ENCODE measurements around the gene SBNO2.
A peak's percentile ranks its signal among the peaks of the same experiment; 100 is the strongest.

SBNO2 gene

GRCh38 chr19:1108291-1109031, 65.6 kb downstream of the SBNO2 start:
- no peak for DNase-seq (ENCODE audit: low read depth in 1 of 2, low spot score in 1 of 2)

DNA sequence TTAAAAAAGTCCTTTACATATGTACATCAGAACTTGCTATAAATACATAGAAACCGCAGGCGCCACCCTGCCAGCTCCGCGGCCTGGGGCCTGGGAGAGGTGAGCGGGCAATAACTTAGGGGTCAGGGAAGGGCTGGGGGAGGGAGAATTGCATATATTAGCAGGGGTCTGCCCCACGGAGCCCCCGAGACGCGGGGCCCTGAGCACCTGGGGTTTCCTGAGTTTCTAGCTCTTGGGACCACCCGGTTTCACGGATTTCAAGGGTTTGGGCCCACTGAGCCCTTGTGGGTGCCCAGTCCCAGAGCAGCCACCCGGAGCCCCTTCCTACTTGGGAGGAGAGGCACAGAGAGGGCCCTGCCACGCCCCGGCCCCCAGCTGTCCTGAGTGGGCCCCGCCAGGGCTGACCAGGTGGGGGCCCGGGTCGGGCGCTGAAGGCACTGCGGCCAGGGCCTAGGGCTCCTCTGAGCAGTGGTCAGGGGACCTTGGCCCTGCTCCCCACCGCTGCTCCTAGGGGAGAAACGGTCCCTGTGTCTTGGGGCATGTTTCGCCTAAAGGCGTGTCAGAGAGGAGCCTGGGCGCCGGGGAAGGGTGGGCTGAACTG, 66.3 kb downstream of the SBNO2 start:
- DNase-seq (ENCODE audit: low read depth in 1 of 2, low spot score in 1 of 2) = no peak

GRCh38 chr19:1106841-1107660, 67.0 kb downstream of the SBNO2 start:
- no peak for DNase-seq (ENCODE audit: low read depth in 1 of 2, low spot score in 1 of 2)

DNA sequence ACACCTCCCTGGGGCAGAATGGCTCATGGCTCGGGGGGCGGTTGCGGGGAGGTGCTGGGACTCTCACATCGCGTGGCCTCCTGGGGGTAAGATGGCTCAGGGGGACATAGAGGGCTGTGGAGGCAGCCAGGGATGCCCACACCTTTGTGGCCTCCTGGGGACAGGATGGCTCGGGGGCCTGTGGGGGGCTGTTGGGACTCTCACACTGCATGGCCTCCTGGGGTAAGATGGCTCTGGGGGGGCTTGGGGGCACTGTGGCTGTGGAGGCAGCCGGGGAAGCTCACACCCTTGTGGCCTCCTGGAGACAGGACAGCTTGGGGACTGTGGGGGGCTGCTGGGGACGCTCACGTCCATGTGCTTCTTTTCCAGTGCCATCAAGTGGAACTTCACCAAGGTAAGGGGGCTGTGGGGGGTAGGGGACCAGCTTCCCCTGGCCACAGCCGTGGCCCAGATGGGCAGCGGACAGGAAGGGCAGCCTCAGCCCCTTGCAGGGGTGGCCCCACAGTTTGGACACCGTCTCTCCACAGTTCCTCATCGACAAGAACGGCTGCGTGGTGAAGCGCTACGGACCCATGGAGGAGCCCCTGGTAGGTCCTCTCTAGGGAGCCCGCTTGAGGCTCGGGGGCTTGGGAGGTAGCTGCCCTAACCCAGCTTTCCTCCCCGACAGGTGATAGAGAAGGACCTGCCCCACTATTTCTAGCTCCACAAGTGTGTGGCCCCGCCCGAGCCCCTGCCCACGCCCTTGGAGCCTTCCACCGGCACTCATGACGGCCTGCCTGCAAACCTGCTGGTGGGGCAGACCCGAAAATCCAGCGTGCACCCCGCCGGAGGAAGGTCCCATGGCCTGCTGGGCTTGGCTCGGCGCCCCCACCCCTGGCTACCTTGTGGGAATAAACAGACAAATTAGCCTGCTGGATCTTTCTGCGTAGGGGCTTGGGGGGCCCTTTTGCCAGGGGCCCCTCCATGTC, 67.9 kb downstream of the SBNO2 start:
- DNase-seq (ENCODE audit: low read depth in 1 of 2, low spot score in 1 of 2) = no peak

- no peak for DNase-seq (ENCODE audit: low read depth in 1 of 2, low spot score in 1 of 2)
These were observed 68.8 kb downstream of the SBNO2 start for GRCh38 chr19:1105008-1105872.

DNA sequence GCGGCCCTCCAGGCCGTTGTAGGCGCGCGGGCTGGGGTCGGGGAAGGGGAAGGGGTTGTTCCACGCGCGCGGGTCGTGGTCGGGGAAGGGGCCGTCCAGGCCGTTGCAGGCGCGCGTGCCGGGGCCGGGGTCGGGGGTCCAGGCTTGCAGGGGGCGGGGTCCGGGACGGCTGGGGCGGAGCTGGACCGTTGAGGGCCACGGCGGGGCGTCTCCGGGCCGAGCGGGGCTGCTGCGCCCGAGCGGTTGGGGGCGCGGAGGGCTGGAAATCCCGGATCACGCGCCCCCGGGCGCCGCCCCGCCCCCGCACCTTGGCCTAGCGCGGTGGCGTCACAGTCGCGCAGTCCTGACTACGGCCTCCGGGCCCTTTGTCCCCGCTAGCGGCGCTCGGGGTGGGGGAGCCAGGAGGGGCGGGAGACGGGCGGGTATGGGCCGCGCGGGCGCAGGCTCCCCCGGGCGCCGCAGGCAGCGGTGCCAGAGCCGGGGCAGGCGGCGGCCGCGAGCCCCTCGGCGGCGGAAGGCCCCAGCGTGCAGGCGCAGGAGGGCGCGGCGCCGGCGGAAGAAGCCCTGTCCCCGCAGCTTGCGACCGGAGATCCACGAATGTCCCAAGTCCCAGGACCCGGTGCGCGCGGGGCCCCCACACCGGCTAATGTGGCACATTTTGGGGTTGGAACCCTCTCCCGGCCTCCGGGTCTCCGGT, 69.6 kb downstream of the SBNO2 start:
- peak; percentile 56 to 61 for DNase-seq (ENCODE audit: low read depth in 1 of 2, low spot score in 1 of 2)

GRCh38 chr19:1103708-1104310, 70.3 kb downstream of the SBNO2 start, which contains the start of gene GPX4:
GPX4 (plus strand) TSS chr19:1103994; CDS start chr19:1104044, 50 bp downstream.
- peak; percentile 89 to 98 for DNase-seq (ENCODE audit: low read depth in 1 of 2, low spot score in 1 of 2)

DNA sequence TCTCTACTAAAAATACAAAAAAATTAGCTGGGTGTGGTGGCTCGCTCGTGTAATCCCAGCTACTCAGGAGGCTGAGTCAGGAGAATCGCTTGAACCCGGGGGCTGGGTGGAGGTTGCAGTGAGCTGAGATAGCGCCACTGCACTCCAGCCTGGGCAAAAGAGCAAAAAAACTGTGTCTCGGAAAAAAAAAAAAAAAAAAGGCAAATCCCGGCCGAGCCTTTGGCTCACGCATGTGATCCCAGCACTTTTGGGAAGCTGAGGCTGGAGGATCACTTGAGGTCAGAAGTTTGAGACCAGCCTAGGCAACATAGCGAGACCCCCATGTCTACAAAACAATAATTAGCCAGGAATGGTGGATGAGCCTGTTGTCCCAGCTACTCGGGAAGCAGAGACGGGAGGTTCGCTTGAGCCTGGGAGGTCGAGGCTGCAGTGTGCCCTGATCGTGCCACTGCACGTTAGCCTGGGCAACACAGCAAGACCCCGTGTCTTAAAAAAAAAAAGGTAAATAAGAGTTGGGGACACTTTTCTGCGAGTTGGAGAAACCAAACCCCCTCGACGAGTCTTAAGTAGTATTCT, 70.8 kb downstream of the SBNO2 start:
- DNase-seq (ENCODE audit: low read depth in 1 of 2, low spot score in 1 of 2) = no peak

GRCh38 chr19:1102407-1103131, 71.5 kb downstream of the SBNO2 start:
- DNase-seq (ENCODE audit: low read depth in 1 of 2, low spot score in 1 of 2) = no peak

DNA sequence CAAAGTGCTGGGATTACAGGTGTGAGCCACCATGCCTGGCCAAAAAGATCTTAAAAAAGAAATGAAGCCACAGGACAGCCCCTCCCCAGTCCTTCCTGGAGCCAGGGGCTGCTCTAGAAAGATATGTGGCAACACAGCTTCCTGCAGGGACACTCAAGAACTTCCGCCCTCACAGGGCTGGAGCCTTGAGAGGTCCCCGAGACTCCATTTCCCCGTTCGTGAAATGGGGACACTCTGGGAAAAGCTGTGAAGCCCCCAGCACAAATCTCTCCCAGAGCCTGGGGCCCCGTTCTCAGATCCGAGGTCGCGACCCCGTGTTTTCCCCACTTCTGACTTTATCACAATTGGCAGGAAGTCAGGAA, 72.8 kb downstream of the SBNO2 start:
- no peak for DNase-seq (ENCODE audit: low read depth in 1 of 2, low spot score in 1 of 2)

DNA sequence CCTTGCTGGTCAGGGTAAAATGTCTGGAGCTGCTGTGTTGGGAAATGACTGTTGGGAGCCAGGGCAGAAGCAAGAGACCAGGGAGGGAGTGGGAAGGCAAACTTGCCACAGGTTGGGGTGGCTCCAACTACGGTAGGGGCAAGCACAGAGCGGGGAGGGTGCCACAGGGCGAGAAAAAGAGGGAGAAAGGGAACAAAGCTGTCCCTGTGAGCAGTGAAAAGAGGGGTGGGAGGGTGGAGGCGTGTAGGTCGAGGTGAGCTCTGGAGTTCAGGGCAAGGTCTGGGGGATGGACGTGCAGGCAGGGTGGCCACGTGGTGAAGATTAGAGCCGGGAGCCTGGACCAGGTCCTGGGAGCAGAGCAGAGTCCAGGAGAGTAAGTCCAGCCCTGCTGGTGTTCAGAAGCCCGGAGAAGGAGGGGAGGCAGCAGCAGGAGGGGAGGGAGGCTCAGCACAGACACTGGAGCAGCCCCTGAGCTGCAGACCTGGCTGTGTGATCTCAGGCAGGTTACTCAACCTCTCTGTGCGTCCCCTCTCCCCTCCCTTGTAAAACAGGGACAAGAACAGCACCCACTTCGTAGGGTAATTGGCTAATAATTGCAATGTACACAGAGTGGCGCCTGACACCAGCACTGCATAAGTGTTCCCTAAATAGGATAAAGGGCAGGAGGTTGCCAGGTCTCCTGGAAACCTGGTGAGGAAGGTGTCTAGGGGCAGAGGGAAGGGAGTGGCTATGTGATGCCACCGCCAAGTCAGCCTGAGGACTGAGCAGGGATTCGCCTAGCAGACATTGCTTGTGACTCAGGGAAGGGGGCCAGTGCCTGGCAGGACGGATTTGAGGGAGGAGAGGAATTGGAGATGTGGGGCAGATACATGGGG, 75.7 kb downstream of the SBNO2 start:
- DNase-seq (ENCODE audit: low read depth in 1 of 2, low spot score in 1 of 2) = no peak

GRCh38 chr19:1097810-1098176, 76.3 kb downstream of the SBNO2 start:
- DNase-seq (ENCODE audit: low read depth in 1 of 2, low spot score in 1 of 2) = no peak

DNA sequence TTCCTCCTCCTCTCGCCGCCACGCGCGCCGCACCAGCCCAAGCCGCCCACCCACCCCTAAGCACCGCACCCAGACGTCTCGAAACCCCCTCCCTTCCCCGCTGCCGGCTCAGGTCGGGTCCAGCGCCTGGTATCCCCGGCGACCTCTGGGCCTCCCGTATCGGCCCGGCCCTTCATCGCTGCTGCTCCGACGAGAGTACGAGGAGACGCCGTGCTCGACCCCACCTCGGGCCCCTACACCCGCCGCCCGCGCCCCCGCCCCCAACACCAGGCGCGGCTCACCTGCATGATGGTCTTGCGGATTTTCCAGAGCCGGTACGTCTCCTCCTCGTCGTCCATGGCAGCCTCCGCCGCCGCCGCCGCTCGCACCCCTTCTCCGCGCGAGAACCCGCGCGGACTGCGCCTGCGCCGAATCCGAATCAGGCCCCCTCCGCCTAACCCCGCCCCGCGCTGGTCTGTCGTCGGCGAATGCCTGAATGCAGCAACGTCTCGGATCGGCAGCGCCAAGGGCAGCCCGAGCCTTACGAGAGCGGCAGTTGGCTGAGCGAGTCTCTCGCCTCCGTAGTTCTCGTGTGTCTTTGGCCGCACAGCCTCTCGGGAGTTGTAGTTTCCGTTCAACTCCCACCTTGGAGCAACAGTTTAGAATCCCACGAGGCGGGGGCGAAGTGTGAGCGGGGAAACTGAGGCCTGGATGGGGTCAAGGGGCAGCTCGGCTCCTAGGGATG, 78.9 kb downstream of the SBNO2 start, which contains the start of gene POLR2E:
POLR2E (minus strand) TSS at position 398 of the 724 bp plus-strand sequence; CDS start at position 338, 60 bp downstream.
- peak; percentile 98 for DNase-seq (ENCODE audit: low read depth in 1 of 2, low spot score in 1 of 2)

GRCh38 chr19:1094655-1094977, 79.5 kb downstream of the SBNO2 start:
- DNase-seq (ENCODE audit: low read depth in 1 of 2, low spot score in 1 of 2) = no peak

DNA sequence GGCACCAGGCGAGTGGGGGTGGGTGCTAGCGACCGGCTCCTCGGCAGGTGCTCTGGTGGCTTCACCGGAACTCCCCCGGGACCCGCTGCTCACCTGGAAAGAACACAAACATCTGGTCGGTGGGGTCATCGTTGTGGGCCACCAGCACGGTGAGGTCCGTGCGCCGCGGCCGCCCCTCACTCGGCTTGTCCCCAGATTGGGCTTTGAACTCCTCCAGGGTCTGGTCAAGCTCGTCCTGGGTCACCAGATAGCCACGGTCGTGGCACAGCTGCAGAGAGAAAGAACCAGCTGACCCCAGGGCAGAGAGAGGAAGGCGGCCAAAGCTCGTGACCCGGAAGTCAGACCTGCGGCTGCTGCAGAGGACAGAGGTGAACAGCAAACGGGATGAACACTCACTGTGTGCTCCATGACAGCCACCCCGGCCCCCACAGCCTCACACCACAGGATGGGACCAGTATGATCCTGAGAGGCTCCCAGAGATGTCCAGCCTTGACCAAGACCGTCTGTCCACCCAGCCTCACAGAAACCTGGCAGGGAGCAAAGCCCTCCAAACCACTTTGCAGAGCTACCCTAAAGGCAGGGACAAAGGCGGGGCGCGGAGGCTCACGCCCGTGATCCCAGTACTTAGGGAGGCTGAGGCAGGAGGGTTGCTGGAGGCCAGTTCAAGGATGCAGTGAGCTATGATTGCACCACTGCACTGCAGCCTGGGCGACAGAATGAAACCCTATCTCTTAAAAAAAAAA, 80.1 kb downstream of the SBNO2 start:
- no peak for DNase-seq (ENCODE audit: low read depth in 1 of 2, low spot score in 1 of 2)

- DNase-seq (ENCODE audit: low read depth in 1 of 2, low spot score in 1 of 2) = no peak
These were observed 80.7 kb downstream of the SBNO2 start for GRCh38 chr19:1093330-1093729.

Measured in activated CD4-positive, alpha-beta T cell treated with anti-CD3 and anti-CD28 coated beads, Interleukin-2, amount 50 U/mL, for 24 hours (primary cell).